Measurements from ENCODE around the gene RPS19BP1.
"Not testable (repeated sequence)": the region's sequence is repeated elsewhere in the genome, so short reads cannot be mapped to it uniquely, and the experiment has no call there.

Gene RPS19BP1

DNA sequence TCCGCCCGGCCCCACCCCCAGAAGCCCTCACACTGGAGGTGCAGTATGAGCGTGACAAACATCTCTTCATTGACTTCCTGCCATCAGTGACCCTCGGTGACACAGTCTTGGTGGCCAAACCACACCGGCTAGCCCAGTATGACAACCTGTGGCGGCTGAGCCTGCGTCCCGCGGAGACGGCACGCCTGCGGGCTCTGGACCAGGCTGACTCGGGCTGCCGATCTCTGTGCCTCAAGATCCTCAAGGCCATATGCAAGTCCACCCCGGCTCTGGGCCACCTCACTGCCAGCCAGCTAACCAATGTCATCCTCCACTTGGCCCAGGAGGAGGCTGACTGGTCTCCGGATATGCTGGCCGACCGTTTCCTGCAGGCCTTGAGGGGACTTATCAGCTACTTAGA, 18.8 kb downstream of the RPS19BP1 start:
- Mint-ChIP-seq H3K27ac (no peak overlapping the region), H3K9me3 (no peaks in the 10 kb centered on the region), H3K4me1 (peaks cover 37% of the 10 kb centered on the region), H3K27me3 (no peaks in the 10 kb centered on the region), H3K4me3 (no peak overlapping the region)
- ATAC-seq: peak; percentile 23
- no peak for DNase-seq

DNA sequence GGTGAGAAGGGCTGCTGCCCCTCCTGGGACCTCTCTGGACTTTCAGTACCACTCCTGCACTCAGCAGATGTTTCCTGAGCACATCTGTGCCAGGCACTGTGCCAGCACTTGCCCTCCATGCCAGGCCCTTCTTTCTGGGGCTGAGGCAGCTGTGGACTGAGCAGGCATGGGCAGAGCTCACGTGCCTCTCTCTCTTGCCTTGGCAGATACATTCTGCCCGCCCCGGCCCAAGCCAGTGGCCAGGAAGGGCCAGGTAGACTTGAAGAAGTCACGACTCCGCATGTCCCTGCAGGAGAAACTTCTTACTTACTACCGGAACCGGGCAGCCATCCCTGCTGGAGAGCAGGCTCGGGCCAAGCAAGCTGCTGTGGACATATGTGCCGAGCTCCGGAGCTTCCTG, 20.5 kb downstream of the RPS19BP1 start:
- Mint-ChIP-seq H3K27ac (peak overlapping the region; percentile 39 to 40), H3K4me1 (peaks cover 42% of the 10 kb centered on the region), H3K4me3 (no peak overlapping the region), H3K9me3 (no peaks in the 10 kb centered on the region), H3K27me3 (no peaks in the 10 kb centered on the region)
- no peak for DNase-seq
- ATAC-seq: no peak

GRCh38 chr22:39511226-39511625, 21.3 kb downstream of the RPS19BP1 start:
- DNase-seq: no peak

DNA sequence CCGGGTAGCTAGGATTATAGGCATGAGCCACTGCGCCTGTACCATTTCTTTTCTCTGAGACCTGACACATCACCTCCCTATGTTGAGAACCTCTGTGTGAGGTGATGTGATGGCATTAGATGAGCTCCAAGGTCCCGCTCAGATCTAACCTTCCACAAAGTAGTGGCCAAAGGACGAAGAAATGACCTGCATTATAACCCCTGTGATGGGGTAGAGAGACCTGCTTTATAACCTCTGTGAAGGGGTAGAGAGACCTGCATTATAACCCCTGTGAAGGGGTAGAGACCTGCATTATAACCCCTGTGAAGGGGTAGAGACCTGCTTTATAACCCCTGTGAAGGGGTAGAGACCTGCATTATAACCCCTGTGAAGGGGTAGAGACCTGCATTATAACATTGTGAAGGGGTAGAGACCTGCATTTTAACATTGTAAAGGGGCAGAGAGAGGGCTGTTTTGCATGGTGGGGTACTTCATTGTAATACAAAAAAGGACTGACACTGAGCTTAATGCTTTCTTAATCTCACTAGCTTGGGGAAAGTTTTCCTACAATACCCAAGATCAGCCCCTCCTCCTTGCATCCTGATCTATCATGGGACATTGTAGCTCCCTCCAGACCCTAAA, 21.9 kb downstream of the RPS19BP1 start:
- H3K4me1 Mint-ChIP-seq: peaks cover 49% of the 10 kb centered on the region
- no peaks in the 10 kb centered on the region for H3K9me3 Mint-ChIP-seq
- no peak for ATAC-seq
- no peaks in the 10 kb centered on the region for H3K27me3 Mint-ChIP-seq
- H3K4me3 Mint-ChIP-seq: no peak overlapping the region
- no peak for DNase-seq
- no peak overlapping the region for H3K27ac Mint-ChIP-seq

More at GRCh38 chr22:39511226-39511625, 21.3 kb downstream of the RPS19BP1 start:
- Mint-ChIP-seq H3K4me3 (no peak overlapping the region), H3K27ac (peak overlapping the region in 1 of 2 donors; percentile 33), H3K9me3 (no peaks in the 10 kb centered on the region), H3K4me1 (peaks cover 49% of the 10 kb centered on the region), H3K27me3 (no peaks in the 10 kb centered on the region)
- ATAC-seq: no peak

DNA sequence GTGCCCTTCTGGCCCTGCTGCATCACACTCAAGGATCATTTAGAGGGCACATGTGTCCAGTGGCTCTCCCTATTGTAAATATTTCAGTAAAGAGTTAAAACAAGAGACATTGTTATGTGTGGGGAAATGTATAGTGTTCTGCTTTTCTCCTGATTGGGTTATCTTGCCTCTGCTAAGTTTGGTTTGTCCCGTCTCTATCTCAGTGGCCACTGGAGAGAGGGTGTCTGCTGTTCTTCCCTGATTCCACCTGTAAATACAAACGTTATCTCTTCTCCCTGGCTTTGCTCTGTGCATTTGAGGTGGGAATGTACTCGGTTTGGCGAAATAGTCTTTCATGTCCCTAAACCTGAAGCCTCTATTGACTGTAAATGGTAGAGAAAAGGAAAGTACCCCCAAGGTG, 24.2 kb downstream of the RPS19BP1 start:
- no peak overlapping the region for H3K4me3 Mint-ChIP-seq
- H3K9me3 Mint-ChIP-seq: no peaks in the 10 kb centered on the region
- peaks cover 52% of the 10 kb centered on the region for H3K4me1 Mint-ChIP-seq
- no peaks in the 10 kb centered on the region for H3K27me3 Mint-ChIP-seq
- DNase-seq: no peak
- peak overlapping the region in 1 of 2 donors; percentile 41 for H3K27ac Mint-ChIP-seq
- no peak for ATAC-seq

DNA sequence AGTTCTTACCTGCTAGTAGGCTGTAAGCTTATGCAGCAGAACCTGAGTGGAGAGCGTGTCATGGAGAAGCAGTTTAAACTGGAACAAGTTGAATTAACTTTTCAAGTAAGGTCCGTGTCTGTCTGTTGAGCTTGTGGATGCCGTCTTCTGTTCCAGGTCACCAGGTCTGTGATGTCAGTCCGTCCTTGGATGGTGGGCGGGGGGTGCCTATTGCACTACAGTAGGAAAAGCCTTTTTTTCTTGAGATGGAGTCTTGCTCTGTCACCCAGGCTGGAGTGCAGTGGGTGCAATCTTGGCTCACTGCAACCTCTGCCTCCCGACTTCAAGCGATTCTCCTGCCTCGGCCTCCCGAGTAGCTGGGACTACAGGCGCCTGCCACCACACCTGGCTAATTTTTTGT, 25.5 kb downstream of the RPS19BP1 start:
- not testable (repeated sequence) for DNase-seq, H3K9me3 Mint-ChIP-seq, H3K27ac Mint-ChIP-seq, H3K27me3 Mint-ChIP-seq, ATAC-seq, H3K4me3 Mint-ChIP-seq
- peaks cover 54% of the 10 kb centered on the region for H3K4me1 Mint-ChIP-seq

- no peaks in the 10 kb centered on the region for H3K9me3 Mint-ChIP-seq
- H3K4me3 Mint-ChIP-seq: peak overlapping the region; percentile 92 to 94
- no peak for DNase-seq
- no peak for ATAC-seq
- peaks cover 59% of the 10 kb centered on the region for H3K4me1 Mint-ChIP-seq
- H3K27me3 Mint-ChIP-seq: no peaks in the 10 kb centered on the region
- H3K27ac Mint-ChIP-seq: no peak overlapping the region
Observed at GRCh38 chr22:39504071-39504470, 28.5 kb downstream of the RPS19BP1 start.

DNA sequence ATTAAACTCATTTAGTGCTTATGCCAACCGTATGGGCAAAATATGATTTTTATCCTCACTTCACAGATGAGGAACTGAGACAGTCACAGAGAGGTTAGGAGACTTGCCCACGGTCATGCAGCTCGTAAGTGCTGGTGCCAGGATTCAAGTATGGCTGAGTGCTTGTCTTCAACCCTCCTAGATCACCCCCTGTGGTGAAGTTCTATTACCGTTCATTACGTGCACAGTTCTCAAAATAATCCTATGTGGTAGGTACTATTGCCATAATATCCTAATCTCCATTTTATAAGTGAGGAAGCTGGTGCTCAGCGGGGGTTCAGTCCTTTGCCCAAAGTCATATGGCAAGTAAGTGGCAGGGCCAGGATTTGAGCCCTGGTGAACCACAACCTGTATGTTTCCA, 28.9 kb downstream of the RPS19BP1 start:
- H3K9me3 Mint-ChIP-seq: no peaks in the 10 kb centered on the region
- ATAC-seq (no peak), DNase-seq (no peak)
- H3K4me1 Mint-ChIP-seq: peaks cover 57% of the 10 kb centered on the region
- peak overlapping the region; percentile 79 to 89 for H3K27ac Mint-ChIP-seq
- H3K27me3 Mint-ChIP-seq: no peaks in the 10 kb centered on the region
- peak overlapping the region; percentile 92 to 94 for H3K4me3 Mint-ChIP-seq

DNA sequence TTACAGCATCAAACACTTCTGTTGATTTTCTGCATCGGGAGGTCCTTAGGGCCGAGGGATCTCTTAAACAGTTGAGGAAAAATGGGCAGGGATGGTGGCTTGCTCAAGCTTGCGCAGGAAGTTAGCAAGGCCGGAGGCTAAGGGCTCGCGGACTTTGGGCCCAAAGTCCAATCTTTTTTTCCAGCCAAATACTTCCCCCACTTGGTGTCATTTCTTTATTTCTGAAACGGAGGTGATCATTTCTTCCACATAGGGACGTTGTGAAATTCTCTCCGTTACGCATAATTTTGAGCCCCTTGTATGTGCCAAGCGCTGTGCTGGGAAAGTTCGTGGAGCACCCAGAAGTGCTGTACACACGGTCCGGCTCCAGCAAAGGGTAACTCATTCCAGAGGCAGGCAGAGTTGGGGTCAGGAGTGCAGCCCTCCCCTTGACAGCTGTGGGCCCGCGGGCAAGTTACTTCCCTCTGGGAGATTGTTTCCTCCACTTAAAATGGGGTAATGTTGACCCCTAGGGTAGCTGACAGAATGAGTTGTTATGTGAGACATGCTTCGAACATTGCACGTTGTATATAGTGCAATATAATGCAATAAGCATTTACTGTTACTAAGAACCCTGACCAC, 29.6 kb downstream of the RPS19BP1 start:
- no peak for DNase-seq
- no peaks in the 10 kb centered on the region for H3K9me3 Mint-ChIP-seq
- H3K4me3 Mint-ChIP-seq: peak overlapping the region; percentile 92 to 94
- peaks cover 50% of the 10 kb centered on the region for H3K4me1 Mint-ChIP-seq
- ATAC-seq: no peak
- H3K27me3 Mint-ChIP-seq: no peaks in the 10 kb centered on the region
- H3K27ac Mint-ChIP-seq: peak overlapping the region; percentile 89 to 96

- ATAC-seq (peak; percentile 99), DNase-seq (peak; percentile 89 to 94)
- Mint-ChIP-seq H3K27me3 (no peaks in the 10 kb centered on the region), H3K27ac (peak within 1 kb of the TSS; percentile 96 to 100), H3K4me1 (peaks cover 53% of the 10 kb centered on the region), H3K4me3 (peak within 1 kb of the TSS; percentile 92 to 94), H3K9me3 (no peaks in the 10 kb centered on the region)
Observed at GRCh38 chr22:39502109-39502788, 30.3 kb downstream of the RPS19BP1 start, which contains the start of gene MIEF1. Gene MIEF1, plus strand, starts transcription at chr22:39502290. Its CDS starts 9,005 bp downstream, at chr22:39511295.

- H3K4me3 Mint-ChIP-seq: peak overlapping the region; percentile 92 to 94
Observed at GRCh38 chr22:39501644-39502108, 30.9 kb downstream of the RPS19BP1 start.

GRCh38 chr22:39500101-39500500, 32.4 kb downstream of the RPS19BP1 start:
- ATAC-seq: no peak
- no peak overlapping the region for H3K4me3 Mint-ChIP-seq
- no peak overlapping the region for H3K27ac Mint-ChIP-seq
- no peak for DNase-seq
- no peaks in the 10 kb centered on the region for H3K9me3 Mint-ChIP-seq
- H3K27me3 Mint-ChIP-seq: no peaks in the 10 kb centered on the region
- peaks cover 49% of the 10 kb centered on the region for H3K4me1 Mint-ChIP-seq

More at GRCh38 chr22:39501644-39502108, 30.9 kb downstream of the RPS19BP1 start:
- H3K27ac Mint-ChIP-seq: peak overlapping the region; percentile 96 to 100
- DNase-seq (no peak), ATAC-seq (peak; percentile 60)
- H3K9me3 Mint-ChIP-seq: no peaks in the 10 kb centered on the region
- peaks cover 54% of the 10 kb centered on the region for H3K4me1 Mint-ChIP-seq
- H3K27me3 Mint-ChIP-seq: no peaks in the 10 kb centered on the region

DNA sequence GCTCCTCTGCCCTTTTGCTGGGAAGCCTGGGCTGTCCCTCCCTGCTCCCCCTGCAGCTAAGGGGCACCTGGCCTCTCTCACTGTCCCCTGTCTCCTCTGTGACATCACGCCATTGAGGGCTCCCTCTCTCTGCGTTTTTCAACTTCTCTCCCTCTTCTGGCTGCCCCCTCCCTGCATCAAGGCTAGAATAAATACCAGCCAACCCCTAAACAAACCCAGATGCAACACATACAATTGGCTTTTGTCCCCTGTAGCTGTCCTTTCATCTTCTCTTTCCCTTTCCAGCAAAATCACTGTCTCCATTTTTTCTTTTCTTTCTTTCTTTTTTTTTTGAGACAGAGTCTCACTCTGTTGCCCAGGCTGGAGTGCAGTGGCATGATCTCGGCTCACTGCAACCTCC, 33.7 kb downstream of the RPS19BP1 start:
- H3K4me3 Mint-ChIP-seq: no peak overlapping the region
- ATAC-seq (no peak), DNase-seq (no peak)
- no peak overlapping the region for H3K27ac Mint-ChIP-seq
- H3K9me3 Mint-ChIP-seq: no peaks in the 10 kb centered on the region
- peaks cover 44% of the 10 kb centered on the region for H3K4me1 Mint-ChIP-seq
- H3K27me3 Mint-ChIP-seq: no peaks in the 10 kb centered on the region

GRCh38 chr22:39498368-39498767, 34.2 kb downstream of the RPS19BP1 start:
- Mint-ChIP-seq H3K9me3 (no peaks in the 10 kb centered on the region), H3K27ac (no peak overlapping the region), H3K4me1 (peaks cover 40% of the 10 kb centered on the region), H3K27me3 (no peaks in the 10 kb centered on the region), H3K4me3 (no peak overlapping the region)
- ATAC-seq (no peak), DNase-seq (no peak)

DNA sequence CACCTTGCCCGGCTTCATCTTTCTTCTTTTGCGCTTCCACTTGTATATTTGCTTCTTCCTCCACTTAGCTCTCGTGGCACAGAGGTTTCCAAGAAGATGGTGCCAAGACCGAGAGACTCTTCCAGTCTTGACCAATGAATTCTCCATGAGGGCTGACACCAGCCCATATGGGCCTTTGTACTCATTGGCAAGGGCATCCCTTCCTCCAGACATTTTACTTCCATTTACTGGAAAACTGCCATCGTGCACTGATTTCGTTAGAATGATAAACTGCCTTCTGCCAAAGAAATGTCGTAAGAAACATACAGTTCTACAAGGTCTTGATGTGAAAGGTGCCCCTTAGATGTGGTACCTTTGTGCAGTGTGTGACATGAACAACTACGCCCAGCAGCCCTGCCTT, 35.1 kb downstream of the RPS19BP1 start:
- Mint-ChIP-seq H3K4me3 (no peak overlapping the region), H3K27ac (no peak overlapping the region), H3K9me3 (no peaks in the 10 kb centered on the region), H3K27me3 (no peaks in the 10 kb centered on the region), H3K4me1 (peaks cover 37% of the 10 kb centered on the region)
- ATAC-seq (no peak), DNase-seq (no peak)
